ENCODE measurements around the gene MAGI1.

DNA sequence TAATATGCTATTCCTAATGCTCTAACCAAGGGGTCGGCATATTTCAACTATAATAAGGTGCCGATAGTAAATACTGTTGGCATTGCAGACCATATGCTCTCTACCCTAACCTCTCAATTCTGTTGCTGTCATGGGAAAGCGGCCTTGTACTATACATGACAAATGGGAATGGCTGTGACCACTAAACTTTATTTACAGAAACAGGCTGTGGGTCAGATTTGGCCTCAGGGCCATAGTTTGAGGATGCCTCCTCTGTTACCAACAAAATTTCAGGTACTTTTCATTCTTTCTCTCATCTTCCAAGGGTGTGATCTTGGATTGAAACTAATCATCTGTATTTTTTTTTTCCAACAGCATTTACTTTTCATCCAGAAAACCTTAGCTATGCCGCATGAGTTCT is 242.0 kb downstream of the MAGI1 start:
- TF ChIP-seq, protein P1, sequence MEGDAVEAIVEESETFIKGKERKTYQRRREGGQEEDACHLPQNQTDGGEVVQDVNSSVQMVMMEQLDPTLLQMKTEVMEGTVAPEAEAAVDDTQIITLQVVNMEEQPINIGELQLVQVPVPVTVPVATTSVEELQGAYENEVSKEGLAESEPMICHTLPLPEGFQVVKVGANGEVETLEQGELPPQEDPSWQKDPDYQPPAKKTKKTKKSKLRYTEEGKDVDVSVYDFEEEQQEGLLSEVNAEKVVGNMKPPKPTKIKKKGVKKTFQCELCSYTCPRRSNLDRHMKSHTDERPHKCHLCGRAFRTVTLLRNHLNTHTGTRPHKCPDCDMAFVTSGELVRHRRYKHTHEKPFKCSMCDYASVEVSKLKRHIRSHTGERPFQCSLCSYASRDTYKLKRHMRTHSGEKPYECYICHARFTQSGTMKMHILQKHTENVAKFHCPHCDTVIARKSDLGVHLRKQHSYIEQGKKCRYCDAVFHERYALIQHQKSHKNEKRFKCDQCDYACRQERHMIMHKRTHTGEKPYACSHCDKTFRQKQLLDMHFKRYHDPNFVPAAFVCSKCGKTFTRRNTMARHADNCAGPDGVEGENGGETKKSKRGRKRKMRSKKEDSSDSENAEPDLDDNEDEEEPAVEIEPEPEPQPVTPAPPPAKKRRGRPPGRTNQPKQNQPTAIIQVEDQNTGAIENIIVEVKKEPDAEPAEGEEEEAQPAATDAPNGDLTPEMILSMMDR (conservative IDR thresholded peaks at IDR 0.05): no peak
- TF ChIP-seq ZFX (IDR thresholded peaks at IDR 0.05): no peak

All from C4-2B (cell line).